Lower lobe of right lung (tissue), 2 donors: ENCODE results near the gene TMEM132D. TPM values are rescaled to one million over a fixed set of nuclear protein-coding genes. Genes with fewer than 3 reads are reported as not detected.

Source experiments
- ATAC-seq, 2 donors: fragments of 200-7000 bp; cut with Tn5 transposase; one replicate each; pipeline ENCODE4 v1.9.1; 2020 to 2022; ENCODE audit warnings: mild to moderate bottlenecking in 2 of 2, moderate library complexity in 2 of 2
- DNase-seq: peaks from one replicate; pipeline ENCODE4 v3.0.0-alpha.2; 2020
- H3K27ac ChIP-seq: fragments of 200-600 bp; one replicate; pipeline ENCODE4 v1.8.0; 2022
- H3K27me3 ChIP-seq: fragments of 200-600 bp; one replicate; pipeline ENCODE4 v1.8.0; 2022; ENCODE audit warnings: low read depth
- H3K36me3 ChIP-seq: fragments of 200-600 bp; one replicate; pipeline ENCODE4 v1.8.0; 2022; ENCODE audit warnings: mild to moderate bottlenecking
- H3K4me1 ChIP-seq: fragments of 200-600 bp; one replicate; pipeline ENCODE4 v1.8.0; 2022
- H3K4me3 ChIP-seq: fragments of 200-600 bp; one replicate; pipeline ENCODE4 v1.8.0; 2022; ENCODE audit warnings: mild to moderate bottlenecking
- H3K9me3 ChIP-seq: fragments of 200-600 bp; one replicate; pipeline ENCODE4 v1.8.0; 2022
- CTCF ChIP-seq: fragments of 200-600 bp; IDR thresholded peaks from one replicate; pipeline ENCODE4 v1.8.0; 2022; ENCODE audit warnings: antibody characterized with exemption, mild to moderate bottlenecking
- intact Hi-C: fragments of 100-400 bp; cut with DNase I; formaldehyde crosslinking; loops from one replicate; pipeline ENCODE4 v1.11.0; 2022
- total RNA-seq: library from RNA; stranded (reverse); fragmentation: NEBNext Ultra II Directional; extraction: Animal tissue kit (Norgen Biotek cat#: 25700); gene quantifications from one replicate; pipeline ENCODE4 v1.2.1, GENCODE V29; 2021
- donor health status: DM: no; HTN: yes; CAD: no; lungs with severe emphysema.

TMEM132D gene
- total RNA-seq, 1 donor from 2014 or later: 0.06 TPM

- ATAC-seq (no peak), DNase-seq (no peak)
- H3K36me3 ChIP-seq: no peaks in the 10 kb centered on the region
- H3K4me1 ChIP-seq: no peaks in the 10 kb centered on the region
- H3K4me3 ChIP-seq: no peak overlapping the region
- TF ChIP-seq CTCF: no peak
- H3K27ac ChIP-seq: no peak overlapping the region
- no peaks in the 10 kb centered on the region for H3K9me3 ChIP-seq
- H3K27me3 ChIP-seq: peaks cover 4% of the 10 kb centered on the region
- intact Hi-C loops: no loop called here
Measured at GRCh38 chr12:129847063-129847462, 56.8 kb downstream of the TMEM132D start.

GRCh38 chr12:129844662-129845220, 59.1 kb downstream of the TMEM132D start:
- DNase-seq (no peak), ATAC-seq (no peak)
- Histone ChIP-seq H3K9me3 (no peaks in the 10 kb centered on the region), H3K4me3 (no peak overlapping the region), H3K4me1 (no peaks in the 10 kb centered on the region), H3K36me3 (no peaks in the 10 kb centered on the region), H3K27ac (no peak overlapping the region), H3K27me3 (peaks cover 4% of the 10 kb centered on the region)
- intact Hi-C loops: no loop called here
- TF ChIP-seq CTCF: no peak

- H3K27me3 ChIP-seq: peaks cover 4% of the 10 kb centered on the region
- H3K9me3 ChIP-seq: no peaks in the 10 kb centered on the region
- no peaks in the 10 kb centered on the region for H3K36me3 ChIP-seq
- intact Hi-C loops: no loop called here
- no peak for TF ChIP-seq CTCF
- H3K4me3 ChIP-seq: no peak overlapping the region
- no peak for ATAC-seq
- DNase-seq: no peak
- no peaks in the 10 kb centered on the region for H3K4me1 ChIP-seq
- H3K27ac ChIP-seq: no peak overlapping the region
Measured at GRCh38 chr12:129841251-129841650, 62.6 kb downstream of the TMEM132D start.

- Histone ChIP-seq H3K4me1 (no peaks in the 10 kb centered on the region), H3K4me3 (no peak overlapping the region), H3K27me3 (peaks cover 4% of the 10 kb centered on the region), H3K27ac (no peak overlapping the region), H3K9me3 (no peaks in the 10 kb centered on the region), H3K36me3 (no peaks in the 10 kb centered on the region)
- intact Hi-C loops: no loop called here
- TF ChIP-seq CTCF: no peak
- DNase-seq (no peak), ATAC-seq (peak in 1 of 2 donors; percentile 37)
Measured at GRCh38 chr12:129840145-129840884, 63.5 kb downstream of the TMEM132D start.

GRCh38 chr12:129839679-129840078, 64.1 kb downstream of the TMEM132D start:
- Histone ChIP-seq H3K9me3 (no peaks in the 10 kb centered on the region), H3K27me3 (peaks cover 4% of the 10 kb centered on the region), H3K36me3 (no peaks in the 10 kb centered on the region), H3K4me3 (no peak overlapping the region), H3K27ac (no peak overlapping the region), H3K4me1 (no peaks in the 10 kb centered on the region)
- DNase-seq: no peak
- TF ChIP-seq CTCF: no peak
- intact Hi-C loops: no loop called here
- no peak for ATAC-seq
